ENCODE data around the gene NDUFS7. TPM values are rescaled to one million over a fixed set of nuclear protein-coding genes. Genes with fewer than 3 reads are reported as not detected.
A peak's percentile ranks its signal among the peaks of the same experiment; 100 is the strongest.

Gene NDUFS7
- total RNA-seq, 1 donor from 2014 or later: 56.8 TPM

DNA sequence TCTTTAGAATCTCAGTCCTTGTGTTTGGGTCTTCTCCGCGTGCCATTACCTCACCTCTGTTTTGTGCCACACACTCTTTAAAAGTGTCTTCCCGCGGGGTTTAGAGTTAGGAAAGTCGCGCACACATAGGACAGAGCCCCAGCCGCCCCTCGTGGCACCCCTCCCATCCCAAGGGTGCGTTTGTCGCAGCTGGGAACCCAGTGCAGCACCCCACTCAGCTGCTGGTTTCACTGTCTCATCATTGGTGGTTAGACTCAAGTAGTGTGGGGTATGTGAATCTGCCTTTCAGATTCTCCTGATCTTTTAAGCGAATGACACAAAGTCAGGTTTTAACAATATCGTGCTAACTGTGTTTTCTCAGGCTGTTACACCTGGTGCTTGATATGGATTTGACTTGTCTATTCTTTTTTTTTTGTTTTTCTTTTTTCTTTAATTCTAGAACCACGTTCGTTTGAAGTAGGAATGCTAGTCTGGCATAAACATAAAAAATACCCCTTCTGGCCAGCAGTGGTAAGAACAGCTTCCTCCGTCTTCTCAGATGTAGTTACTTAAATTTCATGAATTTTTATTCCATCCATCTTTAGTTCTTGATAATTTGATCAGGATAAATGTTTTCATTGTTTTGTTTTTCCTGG, 19.5 kb upstream of the NDUFS7 start:
- no peak for DNase-seq (ENCODE audit: low read depth)

DNA sequence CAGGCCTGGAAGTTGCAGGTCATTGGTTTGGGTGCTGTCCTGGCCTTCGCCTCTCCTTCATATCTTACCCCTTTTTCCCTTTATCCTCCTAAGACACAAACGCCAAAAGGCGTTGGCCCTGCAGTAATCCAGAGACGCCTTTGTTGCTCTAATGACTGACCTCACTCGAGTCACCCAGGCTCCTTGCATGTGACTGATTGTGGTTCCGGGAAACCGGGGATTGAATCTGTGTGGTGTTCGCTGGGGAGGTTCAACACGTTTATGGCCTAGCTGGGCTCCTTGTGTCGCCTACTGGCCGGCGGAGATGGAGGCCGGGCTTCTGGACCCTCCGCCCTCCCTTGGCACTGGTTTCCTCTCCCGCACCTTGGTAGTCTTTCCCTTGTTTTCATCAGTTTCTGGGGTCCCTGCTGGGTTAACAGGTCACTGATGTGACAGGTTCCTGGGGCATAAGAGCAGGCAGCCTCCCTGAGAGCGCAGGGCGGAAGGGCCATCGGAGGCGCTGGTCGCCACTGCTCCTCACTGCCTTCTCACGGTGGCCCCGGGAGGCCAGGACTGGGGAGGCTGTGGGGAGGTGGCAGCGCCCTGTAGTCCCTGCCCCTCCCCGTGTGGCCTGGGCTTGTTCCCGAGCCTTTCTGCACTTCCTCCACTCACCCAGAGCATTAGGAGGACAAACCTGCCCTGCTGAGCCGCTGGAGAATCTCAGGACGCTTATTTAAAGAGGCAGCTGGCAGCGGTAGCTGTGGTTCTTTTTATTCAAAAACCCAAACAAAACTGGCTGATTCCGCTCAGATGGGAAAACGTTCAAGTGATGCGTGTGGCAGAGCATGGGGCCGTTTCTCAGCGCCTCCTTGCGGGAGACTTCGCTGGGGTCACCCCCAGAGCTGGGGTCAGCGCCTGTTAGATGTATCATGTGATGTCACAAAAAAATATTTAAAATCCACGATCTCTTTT, 18.1 kb upstream of the NDUFS7 start:
- DNase-seq (ENCODE audit: low read depth): no peak

DNA sequence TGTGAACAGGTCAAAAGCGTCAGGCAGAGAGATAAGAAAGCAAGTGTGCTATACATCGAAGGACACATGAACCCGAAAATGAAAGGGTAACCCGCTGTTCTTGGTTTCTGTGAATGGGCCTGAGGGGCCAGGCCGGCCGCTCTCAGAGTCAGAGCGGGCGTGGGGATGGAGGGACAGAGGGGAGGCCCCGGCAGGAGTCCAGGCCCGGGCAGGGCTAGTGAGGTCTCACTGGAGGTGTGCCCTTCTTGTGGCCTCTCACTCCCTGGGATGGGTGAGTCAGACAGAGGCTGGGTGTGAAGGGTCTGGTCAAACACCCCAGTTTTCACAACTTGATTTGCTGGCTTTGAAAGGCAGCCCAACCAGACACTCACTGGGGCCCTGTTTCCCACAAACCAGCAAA, 17.4 kb upstream of the NDUFS7 start:
- DNase-seq (ENCODE audit: low read depth): no peak

DNA sequence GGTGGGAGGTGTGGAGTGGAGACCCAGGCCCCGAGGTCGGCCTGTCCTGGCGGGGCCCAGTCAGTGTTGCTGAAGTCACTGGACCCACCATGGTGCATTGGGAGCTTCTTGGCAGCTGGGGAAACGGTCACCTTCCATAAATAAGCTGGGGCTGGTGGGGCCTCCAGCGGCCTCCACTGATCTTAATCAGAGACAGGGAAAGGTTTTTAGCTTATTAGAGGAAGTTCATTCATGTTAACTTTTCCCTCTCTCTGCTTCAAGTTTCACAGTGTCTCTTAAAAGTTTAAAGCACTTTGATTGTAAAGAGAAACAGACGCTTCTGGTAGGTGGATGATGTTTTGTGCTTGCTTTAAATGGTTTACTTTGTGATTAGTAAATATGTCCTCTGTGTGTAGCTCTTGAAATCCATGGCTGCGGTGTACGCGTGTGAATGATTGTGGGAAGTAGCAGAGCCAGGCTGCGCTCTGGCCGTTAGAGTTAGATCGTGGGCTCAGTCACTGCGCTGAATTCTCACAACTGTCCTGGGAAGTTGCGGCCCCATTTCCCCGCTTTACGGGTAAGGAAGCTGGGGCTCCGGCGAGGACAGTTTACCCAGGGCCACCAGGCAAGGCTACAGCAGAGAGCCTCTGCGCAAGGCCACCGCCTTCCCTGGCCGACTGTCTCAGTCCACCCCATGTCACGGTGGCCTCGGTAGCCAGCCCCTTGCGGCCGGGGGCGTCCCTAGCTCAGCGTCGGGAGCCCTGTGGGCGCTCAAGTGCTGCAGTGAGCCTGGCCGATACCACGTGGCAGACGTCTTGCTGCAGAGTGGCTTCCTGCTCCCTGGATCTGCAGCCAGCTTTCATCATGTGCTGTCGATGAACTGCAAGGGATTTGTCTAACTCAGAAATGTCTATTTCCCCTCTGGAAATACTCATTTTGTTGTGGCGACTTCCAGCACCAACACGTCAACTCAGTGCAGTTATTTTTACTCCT, 16.5 kb upstream of the NDUFS7 start:
- DNase-seq (ENCODE audit: low read depth): no peak

DNA sequence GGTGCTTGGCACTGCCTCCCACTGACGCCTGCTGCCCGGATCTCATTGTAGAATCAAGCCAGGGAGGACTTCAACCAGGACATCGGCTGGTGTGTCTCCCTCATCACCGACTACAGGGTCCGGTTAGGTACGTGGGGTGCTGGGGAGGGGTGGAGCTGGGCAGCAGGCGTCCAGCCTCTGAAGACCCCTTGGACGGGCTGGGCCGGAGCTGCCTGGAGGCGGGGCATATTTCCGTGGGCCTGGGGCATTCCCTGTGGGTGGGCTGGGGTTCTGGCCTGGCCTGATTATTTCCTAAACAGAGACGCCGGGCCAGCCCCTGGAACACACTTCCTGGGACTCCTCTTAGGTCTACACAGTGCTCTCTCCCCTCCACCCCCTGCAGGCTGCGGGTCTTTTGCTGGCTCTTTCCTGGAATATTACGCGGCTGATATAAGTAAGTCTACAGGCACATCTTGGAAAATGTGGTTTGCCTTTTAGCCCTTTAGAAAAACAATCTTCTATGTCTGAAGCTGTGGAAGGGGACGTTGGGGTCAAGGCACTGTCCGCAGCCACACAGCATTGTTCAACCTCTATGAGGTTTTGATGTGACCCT, 14.4 kb upstream of the NDUFS7 start:
- DNase-seq (ENCODE audit: low read depth): no peak

DNA sequence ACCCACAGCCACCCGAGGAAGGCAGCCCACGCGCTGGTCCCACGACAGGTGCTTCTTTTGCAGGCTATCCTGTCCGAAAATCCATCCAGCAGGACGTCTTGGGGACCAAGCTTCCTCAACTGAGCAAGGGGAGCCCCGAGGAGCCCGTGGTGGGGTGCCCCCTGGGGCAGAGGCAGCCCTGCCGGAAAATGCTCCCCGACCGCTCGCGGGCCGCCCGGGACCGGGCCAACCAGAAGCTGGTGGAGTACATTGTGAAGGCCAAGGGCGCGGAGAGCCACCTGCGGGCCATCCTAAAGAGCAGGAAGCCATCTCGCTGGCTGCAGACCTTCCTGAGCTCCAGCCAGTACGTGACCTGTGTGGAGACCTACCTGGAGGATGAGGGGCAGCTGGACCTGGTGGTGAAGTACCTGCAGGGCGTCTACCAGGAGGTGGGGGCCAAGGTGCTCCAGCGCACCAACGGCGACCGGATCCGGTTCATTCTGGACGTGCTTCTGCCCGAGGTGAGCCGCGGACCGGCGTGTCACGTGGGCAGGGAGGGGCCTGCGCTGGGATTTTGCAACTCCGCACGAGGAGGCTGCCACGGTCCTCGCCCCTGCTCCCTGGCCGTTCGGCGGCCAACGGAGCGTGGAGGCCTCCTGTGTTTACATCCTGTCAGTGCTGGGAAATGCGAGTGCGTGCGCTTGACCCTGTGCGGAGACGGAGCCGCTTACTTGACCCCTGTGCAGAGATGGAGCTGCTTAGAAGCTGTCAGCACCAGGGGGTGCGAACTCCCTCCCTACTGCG, 12.9 kb upstream of the NDUFS7 start:
- DNase-seq (ENCODE audit: low read depth): peak; percentile 80

DNA sequence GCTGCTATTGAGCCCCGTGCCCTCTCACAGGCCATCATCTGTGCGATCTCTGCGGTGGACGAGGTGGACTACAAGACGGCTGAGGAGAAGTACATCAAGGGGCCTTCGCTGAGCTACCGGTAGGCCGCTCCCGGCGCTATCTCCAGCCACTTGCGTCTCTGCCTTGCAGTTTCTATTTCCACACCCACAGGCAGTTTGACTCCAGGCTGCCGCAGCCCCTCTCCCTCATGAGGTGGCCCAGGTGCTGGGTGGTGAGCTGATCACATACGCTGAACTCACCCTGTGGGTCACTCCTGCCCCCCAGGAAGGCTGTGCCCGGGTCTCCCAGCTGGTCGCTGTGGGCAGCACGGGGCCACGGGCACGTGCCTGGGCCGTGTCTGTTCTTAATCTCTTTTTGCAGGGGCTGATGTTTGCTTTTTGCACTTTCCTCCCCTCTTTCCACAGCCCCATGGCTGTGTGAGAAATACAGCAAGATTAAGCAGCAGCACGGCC, 10.6 kb upstream of the NDUFS7 start:
- DNase-seq (ENCODE audit: low read depth): no peak

DNA sequence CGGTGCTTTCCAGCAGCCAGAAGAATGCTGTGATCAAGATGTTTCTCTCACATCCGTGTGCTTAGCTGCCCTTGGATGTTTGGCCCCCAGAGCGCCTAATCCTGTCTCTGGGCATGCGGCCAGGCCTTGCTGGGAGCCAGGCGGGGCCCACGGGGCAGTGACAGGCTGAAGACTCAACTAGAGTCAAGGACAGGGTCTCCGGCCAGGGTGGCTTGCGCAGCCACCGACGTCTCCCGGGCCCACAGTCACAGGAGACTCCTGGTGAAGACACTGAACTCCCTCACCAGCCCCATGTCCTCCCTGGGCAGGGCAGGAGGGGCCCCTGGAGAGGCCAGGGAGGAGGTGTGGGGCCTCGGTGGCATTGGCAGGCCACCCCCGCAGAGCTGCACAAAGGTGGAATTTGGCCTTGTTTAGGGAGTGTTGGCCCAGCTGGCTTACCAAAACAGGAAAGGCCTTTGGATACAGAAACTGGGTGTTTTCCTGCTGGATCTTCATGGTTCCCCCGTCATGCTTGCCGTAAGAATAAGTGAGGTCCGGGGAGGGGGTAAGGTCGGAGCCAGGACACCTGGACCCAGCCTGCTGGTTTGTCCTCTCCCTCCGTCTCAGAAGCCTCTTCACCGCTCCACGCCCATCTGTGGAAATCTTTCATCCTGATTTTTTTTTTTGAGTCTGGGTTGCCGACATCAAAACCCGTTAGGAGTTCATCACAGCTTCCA, 10.0 kb upstream of the NDUFS7 start:
- DNase-seq (ENCODE audit: low read depth): no peak

DNA sequence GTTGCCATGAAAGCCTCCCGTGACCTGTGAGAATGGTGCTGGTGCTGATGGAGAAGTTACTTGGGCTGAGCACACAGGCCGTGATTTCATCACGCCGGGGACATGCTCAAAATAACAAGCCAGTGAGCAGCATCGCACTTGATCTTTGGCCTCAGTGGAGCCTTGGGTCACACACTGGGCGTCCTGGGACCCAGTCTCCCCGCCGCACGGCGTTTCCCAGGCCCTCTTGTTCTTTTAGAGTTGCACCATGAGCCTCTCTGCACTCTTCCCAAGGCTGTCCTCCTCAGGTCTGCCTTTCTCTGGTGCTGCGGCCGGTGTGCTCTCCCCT, 9.5 kb upstream of the NDUFS7 start:
- DNase-seq (ENCODE audit: low read depth): no peak

DNA sequence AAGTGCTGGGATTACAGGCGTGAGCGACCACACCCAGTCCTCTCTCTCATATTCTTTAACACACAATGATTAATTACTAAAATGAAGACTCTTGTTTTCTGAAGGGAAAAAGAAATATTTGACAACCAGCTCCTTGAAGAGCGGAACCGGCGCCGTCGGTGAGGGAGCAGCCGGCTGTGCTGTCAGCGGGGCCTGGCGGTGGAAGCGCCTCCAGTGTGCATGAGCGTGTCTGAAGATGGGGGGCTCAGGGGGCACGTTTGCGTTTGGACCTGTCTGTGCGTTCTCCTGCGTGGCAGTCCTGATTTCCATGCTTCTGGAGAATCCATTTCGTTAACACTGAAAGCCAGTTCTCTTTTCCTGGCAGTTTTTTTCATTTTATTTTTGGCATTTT, 7.3 kb upstream of the NDUFS7 start:
- no peak for DNase-seq (ENCODE audit: low read depth)

DNA sequence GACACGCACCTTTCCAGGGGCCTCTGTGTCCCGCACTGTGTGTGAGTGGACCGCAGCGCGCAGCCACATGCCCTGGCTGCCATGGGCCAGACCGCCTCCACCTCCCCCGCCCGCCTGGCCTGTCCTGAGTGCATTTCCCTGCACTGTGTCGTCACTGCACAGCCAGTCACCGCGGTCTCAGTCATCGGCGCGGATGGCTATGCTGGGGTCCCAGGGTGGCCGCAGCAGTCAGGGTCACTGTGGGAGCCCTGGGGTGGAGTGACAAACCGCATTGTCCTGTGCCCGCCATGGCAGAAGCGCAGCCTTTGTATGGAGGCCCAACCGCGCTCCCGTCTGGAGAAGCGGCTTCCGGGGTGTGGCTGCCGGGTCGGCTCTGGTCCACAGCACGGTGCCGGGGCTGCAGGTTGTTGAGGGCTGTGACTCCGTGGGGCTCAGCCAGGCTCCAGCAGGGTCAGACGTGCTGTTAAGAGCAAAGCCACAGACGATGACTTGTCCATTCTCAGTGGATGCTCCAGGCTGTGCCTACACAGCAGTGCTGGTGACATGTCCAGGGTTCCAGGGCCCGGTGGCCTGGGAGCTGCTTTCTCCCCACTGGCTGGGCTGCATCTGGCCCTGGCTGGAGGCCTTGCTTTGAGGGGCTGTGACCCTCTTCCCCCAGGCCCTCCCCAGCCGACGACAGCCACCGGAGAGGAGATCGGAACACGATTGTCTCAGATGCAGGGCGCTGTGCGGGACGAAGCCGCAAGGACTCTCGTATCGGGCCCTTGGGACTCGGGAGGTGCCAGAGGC, 6.3 kb upstream of the NDUFS7 start:
- DNase-seq (ENCODE audit: low read depth): no peak

DNA sequence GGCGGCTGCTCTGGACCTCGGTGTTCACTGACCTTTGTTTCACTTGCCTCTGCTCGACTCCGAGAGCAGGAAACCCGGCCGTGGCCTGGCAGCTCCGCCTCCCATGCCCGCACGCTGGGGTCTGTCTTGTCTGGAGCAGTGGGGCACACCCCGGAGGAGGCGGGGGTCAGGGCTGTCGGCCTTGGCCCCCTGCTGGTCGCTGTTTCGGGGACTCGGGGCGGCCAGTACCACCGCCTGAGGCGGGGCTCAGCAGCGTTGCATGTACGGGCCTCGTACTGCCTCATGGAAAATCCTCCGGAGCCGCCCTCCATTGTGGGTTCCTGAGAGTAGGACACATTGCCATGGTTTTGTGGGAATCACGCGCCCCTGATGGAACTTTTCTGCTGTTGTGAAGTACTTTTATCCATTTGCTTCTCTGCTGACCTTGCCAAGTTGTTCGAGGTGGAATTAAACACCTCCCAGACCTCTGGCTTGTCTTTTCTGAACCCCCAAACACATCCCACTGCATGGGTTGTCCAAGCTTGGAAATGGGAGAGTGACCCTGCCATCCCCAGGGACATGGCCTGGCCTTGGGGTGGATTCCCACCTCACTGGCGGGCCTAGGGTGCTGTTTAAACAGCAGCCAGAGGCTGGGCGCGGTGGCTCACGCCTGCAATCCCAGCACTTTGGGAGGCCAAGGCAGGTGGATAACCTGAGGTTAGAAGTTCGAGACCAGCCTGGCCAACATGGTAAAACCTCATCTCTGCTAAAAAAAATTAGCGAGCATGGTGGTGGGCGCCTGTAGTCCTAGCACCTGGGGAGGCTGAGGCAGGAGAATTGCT, 5.5 kb upstream of the NDUFS7 start:
- DNase-seq (ENCODE audit: low read depth): no peak

DNA sequence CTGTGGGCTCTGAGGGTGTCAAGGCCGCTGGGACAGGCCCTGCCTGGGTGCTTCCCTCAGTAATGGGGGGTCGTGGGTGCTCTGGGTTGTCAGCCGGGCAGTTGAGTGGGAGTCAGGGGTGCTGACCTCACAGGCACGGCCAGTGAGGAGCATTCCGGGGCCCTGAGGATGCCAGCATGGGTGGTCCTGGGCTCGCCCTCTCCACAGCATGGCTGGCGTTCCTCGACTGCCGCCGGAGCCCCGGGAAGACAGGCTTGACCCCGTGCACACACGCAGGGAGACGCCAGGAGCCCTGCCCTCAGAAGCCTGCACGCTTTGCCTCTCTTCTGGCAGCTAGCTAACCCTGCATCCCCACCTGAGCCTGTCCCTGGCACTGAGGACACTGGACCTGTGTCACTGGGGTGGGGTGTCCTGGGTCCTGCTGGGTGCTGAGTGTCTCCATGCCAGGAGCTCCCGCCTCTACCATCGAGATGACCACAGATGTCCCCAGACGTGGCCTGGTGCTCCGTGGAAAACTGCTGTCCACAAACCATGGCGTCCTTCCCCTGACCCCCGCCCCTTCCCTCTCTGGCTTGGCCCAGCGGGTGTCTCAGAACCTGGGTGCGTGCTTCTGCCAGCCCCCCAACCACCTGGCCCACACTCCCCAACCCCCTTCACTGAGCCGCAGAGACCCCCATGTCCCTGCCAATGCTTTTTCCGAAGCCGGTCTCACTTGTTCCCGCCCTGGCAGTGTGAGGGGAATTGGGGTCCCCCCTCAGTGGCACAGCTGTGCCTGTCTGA, 4.4 kb upstream of the NDUFS7 start:
- no peak for DNase-seq (ENCODE audit: low read depth)

DNA sequence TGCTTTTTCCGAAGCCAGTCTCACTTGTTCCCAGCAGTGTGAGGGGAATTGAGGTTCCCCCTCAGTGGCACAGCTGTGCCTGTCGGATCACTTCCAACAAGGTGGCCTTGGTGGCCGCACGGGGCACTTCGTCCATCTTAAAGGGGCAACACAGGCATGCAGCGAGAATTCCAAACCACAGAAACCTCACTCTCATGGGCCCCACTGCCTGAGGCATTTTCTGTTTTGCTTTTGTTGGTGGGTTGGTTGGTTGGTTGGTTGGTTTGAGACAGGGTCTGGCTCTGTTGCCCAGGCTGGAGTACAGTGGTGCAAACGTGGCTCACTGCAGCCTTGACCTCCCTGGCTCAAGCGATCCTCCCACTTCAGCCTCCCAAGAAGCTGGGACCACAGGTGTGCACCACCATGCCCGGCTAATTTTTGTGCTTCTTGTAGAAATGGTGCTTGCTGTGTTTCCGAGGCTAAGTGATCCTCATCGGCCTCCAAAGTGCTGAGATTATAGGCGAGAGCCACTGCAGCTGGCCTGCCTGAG, 3.7 kb upstream of the NDUFS7 start:
- no peak for DNase-seq (ENCODE audit: low read depth)

DNA sequence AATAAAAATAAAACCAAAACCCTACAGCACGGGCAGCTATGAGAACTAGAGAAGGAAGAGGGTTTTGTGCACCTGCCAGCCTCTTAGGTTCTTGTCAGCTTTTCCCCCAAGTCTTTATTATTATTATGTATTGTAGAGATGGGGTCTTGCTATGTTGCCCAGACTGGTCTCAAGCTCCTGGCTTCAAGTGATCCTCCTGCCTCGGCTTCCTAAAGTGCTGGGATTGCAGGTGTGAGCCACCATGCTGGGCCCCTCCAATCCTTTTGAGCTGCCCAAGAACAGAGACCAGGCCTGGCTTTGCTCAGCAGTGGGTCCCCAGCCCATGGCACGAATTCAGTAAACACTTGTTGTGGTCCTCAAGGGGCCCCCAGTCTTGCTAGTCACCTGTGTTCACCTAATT, 1.5 kb upstream of the NDUFS7 start:
- no peak for DNase-seq (ENCODE audit: low read depth)

DNA sequence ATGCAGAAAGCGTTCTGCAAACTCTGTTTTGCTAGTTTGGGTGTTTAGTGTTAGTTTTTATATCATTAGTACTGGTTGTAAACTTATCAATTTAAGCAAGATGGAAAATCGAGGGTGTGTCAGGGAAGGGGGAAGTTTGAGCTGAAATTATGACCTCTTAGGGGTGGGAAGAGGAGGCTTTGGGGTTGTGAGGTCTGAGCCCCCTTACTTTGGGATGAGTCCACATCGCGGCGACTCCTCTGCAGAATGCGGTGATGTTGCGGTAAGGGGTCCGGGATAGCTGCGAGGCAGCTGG, 743 bp upstream of the NDUFS7 start:
- no peak for DNase-seq (ENCODE audit: low read depth)

DNA sequence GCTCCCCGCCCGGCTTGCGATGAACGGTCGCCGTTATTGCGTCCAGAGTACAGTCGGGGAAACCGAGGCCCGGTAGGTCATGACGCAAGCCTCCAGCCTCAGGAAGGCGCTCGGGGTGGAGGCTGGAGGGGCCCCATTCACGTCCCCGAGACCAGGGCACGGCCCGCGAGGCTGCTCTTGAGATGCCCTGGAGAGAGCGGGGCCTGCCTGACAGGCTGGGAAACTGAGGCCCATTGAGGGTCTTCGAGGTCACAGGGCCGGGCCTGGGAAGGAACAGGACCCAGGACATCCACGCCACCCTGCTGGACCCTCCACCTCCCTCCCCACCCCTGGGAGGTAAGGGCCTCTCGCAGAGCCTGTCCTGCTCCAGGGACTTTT, 367 bp downstream of the NDUFS7 start:
- no peak for DNase-seq (ENCODE audit: low read depth)

Data from renal cortical epithelial cell (primary cell).